Mucosa of rectum (tissue), 2 donors: ENCODE data around the gene IL31RA.

Experiments used
- H3K27ac ChIP-seq, 2 donors: one replicate each; pipeline ENCODE4 v1.7.0; 2013; ENCODE audit warnings: inconsistent platforms in 2 of 2, low read depth in 2 of 2, low read length in 2 of 2
- H3K27me3 ChIP-seq, 2 donors: one replicate each; pipeline ENCODE4 v1.7.0; 2013; ENCODE audit warnings: low read length in 2 of 2; ENCODE audit not compliant: control insufficient read depth in 2 of 2, insufficient read depth in 2 of 2
- H3K36me3 ChIP-seq, 2 donors: one replicate each; pipeline ENCODE4 v1.7.0; 2013; ENCODE audit warnings: low read length in 2 of 2; ENCODE audit not compliant: control insufficient read depth in 2 of 2, insufficient read depth in 2 of 2
- H3K4me1 ChIP-seq, 2 donors: one replicate each; pipeline ENCODE4 v1.7.0; 2013; ENCODE audit warnings: low read length in 2 of 2, mild to moderate bottlenecking in 1 of 2; ENCODE audit not compliant: control insufficient read depth in 2 of 2, insufficient read depth in 2 of 2
- H3K4me3 ChIP-seq, 2 donors: one replicate each; pipeline ENCODE4 v1.7.0; 2013; ENCODE audit warnings: low read length in 2 of 2
- H3K9ac ChIP-seq, 2 donors: one replicate each; pipeline ENCODE4 v1.7.0; 2013; ENCODE audit warnings: low read length in 2 of 2, low read depth in 1 of 2, mild to moderate bottlenecking in 1 of 2
- H3K9me3 ChIP-seq, 2 donors: one replicate each; pipeline ENCODE4 v1.7.0; 2013; ENCODE audit warnings: low read length in 2 of 2; ENCODE audit not compliant: control insufficient read depth in 2 of 2
- donor health status: healthy.
- donor health status: Normal muscosa, but diverticular disease.

IL31RA gene

GRCh38 chr5:55897905-55898304 lies 46.7 kb downstream of the IL31RA start:
- no peak overlapping the region for H3K4me3 ChIP-seq
- no peaks in the 10 kb centered on the region for H3K4me1 ChIP-seq
- no peak overlapping the region for H3K27ac ChIP-seq
- H3K9ac ChIP-seq: no peak overlapping the region
- H3K36me3 ChIP-seq: no peaks in the 10 kb centered on the region
- H3K27me3 ChIP-seq: no peaks in the 10 kb centered on the region
- H3K9me3 ChIP-seq: no peaks in the 10 kb centered on the region

DNA sequence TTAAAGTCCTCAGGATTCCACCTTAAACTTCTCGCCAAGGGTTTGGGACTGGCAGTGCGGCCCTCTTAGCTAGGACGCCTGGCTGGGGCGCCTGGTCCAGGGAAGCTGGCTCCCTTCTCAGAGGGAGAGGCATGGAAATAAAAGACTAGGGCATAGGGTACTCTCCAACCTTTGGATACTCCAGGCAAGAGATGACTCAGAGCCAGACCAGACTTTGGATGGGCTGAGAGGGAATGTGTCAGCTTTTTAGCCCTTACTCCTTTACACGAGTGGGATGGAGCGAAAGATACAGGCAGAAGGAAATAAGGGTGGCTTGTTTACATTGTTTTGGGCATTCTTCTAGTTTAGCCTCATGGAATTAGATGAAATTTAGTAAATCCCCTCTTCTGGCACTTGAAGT lies 48.2 kb downstream of the IL31RA start:
- Histone ChIP-seq H3K27ac (no peak overlapping the region), H3K27me3 (no peaks in the 10 kb centered on the region), H3K9ac (no peak overlapping the region), H3K4me1 (no peaks in the 10 kb centered on the region), H3K9me3 (no peaks in the 10 kb centered on the region), H3K4me3 (no peak overlapping the region), H3K36me3 (no peaks in the 10 kb centered on the region)

- no peak overlapping the region for H3K27ac ChIP-seq
- H3K9me3 ChIP-seq: no peaks in the 10 kb centered on the region
- H3K36me3 ChIP-seq: no peaks in the 10 kb centered on the region
- H3K9ac ChIP-seq: no peak overlapping the region
- H3K27me3 ChIP-seq: no peaks in the 10 kb centered on the region
- no peaks in the 10 kb centered on the region for H3K4me1 ChIP-seq
- H3K4me3 ChIP-seq: no peak overlapping the region
Measured at GRCh38 chr5:55900068-55900467, 48.9 kb downstream of the IL31RA start.

- H3K36me3 ChIP-seq: no peaks in the 10 kb centered on the region
- no peaks in the 10 kb centered on the region for H3K9me3 ChIP-seq
- no peak overlapping the region for H3K27ac ChIP-seq
- no peaks in the 10 kb centered on the region for H3K4me1 ChIP-seq
- no peak overlapping the region for H3K4me3 ChIP-seq
- H3K9ac ChIP-seq: no peak overlapping the region
- no peaks in the 10 kb centered on the region for H3K27me3 ChIP-seq
Measured at GRCh38 chr5:55900776-55901175, 49.6 kb downstream of the IL31RA start.

- no peaks in the 10 kb centered on the region for H3K4me1 ChIP-seq
- no peak overlapping the region for H3K27ac ChIP-seq
- H3K4me3 ChIP-seq: no peak overlapping the region
- H3K36me3 ChIP-seq: no peaks in the 10 kb centered on the region
- no peaks in the 10 kb centered on the region for H3K9me3 ChIP-seq
- no peak overlapping the region for H3K9ac ChIP-seq
- H3K27me3 ChIP-seq: no peaks in the 10 kb centered on the region
Measured at GRCh38 chr5:55902696-55903095, 51.5 kb downstream of the IL31RA start.

GRCh38 chr5:55903121-55903701 lies 52.1 kb downstream of the IL31RA start:
- Histone ChIP-seq H3K36me3 (no peaks in the 10 kb centered on the region), H3K4me3 (no peak overlapping the region), H3K27me3 (no peaks in the 10 kb centered on the region), H3K9ac (no peak overlapping the region), H3K27ac (no peak overlapping the region), H3K9me3 (no peaks in the 10 kb centered on the region), H3K4me1 (no peaks in the 10 kb centered on the region)

- no peaks in the 10 kb centered on the region for H3K36me3 ChIP-seq
- H3K9ac ChIP-seq: no peak overlapping the region
- no peak overlapping the region for H3K4me3 ChIP-seq
- no peak overlapping the region for H3K27ac ChIP-seq
- H3K27me3 ChIP-seq: no peaks in the 10 kb centered on the region
- H3K4me1 ChIP-seq: no peaks in the 10 kb centered on the region
- H3K9me3 ChIP-seq: no peaks in the 10 kb centered on the region
Measured at GRCh38 chr5:55904152-55904551, 53.0 kb downstream of the IL31RA start.

GRCh38 chr5:55905251-55905650 lies 54.1 kb downstream of the IL31RA start:
- H3K9me3 ChIP-seq: no peaks in the 10 kb centered on the region
- no peak overlapping the region for H3K4me3 ChIP-seq
- H3K4me1 ChIP-seq: no peaks in the 10 kb centered on the region
- H3K36me3 ChIP-seq: no peaks in the 10 kb centered on the region
- no peaks in the 10 kb centered on the region for H3K27me3 ChIP-seq
- H3K27ac ChIP-seq: no peak overlapping the region
- no peak overlapping the region for H3K9ac ChIP-seq

DNA sequence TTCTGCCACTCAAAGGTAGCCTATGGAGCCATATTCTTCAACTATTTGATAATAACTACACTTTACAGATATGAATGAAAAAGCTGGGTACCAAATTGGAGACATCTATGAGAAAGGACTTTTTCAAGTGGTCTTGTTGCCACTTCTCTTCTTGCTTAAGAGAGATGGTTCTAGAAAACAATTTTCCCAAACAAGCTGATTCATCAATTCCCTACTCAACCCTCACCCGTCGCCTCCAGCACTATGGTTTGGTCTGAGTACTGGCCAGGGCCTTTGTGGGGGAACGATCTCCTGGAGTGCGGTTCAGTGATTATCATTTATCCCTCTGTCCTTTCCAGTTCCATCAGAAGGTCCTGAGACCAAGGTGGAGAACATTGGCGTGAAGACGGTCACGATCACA lies 56.8 kb downstream of the IL31RA start:
- no peaks in the 10 kb centered on the region for H3K27me3 ChIP-seq
- no peak overlapping the region for H3K4me3 ChIP-seq
- no peaks in the 10 kb centered on the region for H3K4me1 ChIP-seq
- no peak overlapping the region for H3K27ac ChIP-seq
- H3K36me3 ChIP-seq: no peaks in the 10 kb centered on the region
- H3K9ac ChIP-seq: no peak overlapping the region
- H3K9me3 ChIP-seq: no peaks in the 10 kb centered on the region

GRCh38 chr5:55908804-55909203 lies 57.6 kb downstream of the IL31RA start:
- Histone ChIP-seq H3K27me3 (no peaks in the 10 kb centered on the region), H3K9me3 (no peaks in the 10 kb centered on the region), H3K36me3 (no peaks in the 10 kb centered on the region), H3K27ac (no peak overlapping the region), H3K4me1 (no peaks in the 10 kb centered on the region), H3K4me3 (no peak overlapping the region), H3K9ac (no peak overlapping the region)
